Measurements from ENCODE around the gene ZNF518A.
"Not testable (repeated sequence)": the region's sequence is repeated elsewhere in the genome, so short reads cannot be mapped to it uniquely, and the experiment has no call there.

The ZNF518A gene

GRCh38 chr10:96137567-96137966, 7.5 kb downstream of the ZNF518A start:
- DNase-seq = no peak

GRCh38 chr10:96138102-96138501, 8.0 kb downstream of the ZNF518A start:
- DNase-seq = no peak

- no peak for DNase-seq
Observed at GRCh38 chr10:96152437-96152836, 22.3 kb downstream of the ZNF518A start.

- no peak for DNase-seq
Observed at GRCh38 chr10:96153070-96153469, 23.0 kb downstream of the ZNF518A start.

GRCh38 chr10:96165726-96166125, 35.6 kb downstream of the ZNF518A start:
- no peak for DNase-seq

GRCh38 chr10:96168546-96168945, 38.4 kb downstream of the ZNF518A start:
- no peak for DNase-seq

- no peak for DNase-seq
Observed at GRCh38 chr10:96170230-96170629, 40.1 kb downstream of the ZNF518A start.

GRCh38 chr10:96172666-96173065, 42.6 kb downstream of the ZNF518A start:
- no peak for DNase-seq

- no peak for DNase-seq
Observed at GRCh38 chr10:96176985-96177384, 46.9 kb downstream of the ZNF518A start.

- no peak for DNase-seq
Observed at GRCh38 chr10:96188421-96188820, 58.3 kb downstream of the ZNF518A start.

GRCh38 chr10:96188916-96189315, 58.8 kb downstream of the ZNF518A start:
- DNase-seq = no peak

- DNase-seq = not testable (repeated sequence)
Observed at GRCh38 chr10:96189505-96189904, 59.4 kb downstream of the ZNF518A start.

- no peak for DNase-seq
Observed at GRCh38 chr10:96201525-96201924, 71.4 kb downstream of the ZNF518A start.

- DNase-seq = no peak
Observed at GRCh38 chr10:96205580-96205979, 75.5 kb downstream of the ZNF518A start.

- no peak for DNase-seq
Observed at GRCh38 chr10:96208271-96208670, 78.2 kb downstream of the ZNF518A start.

GRCh38 chr10:96208946-96209345, 78.8 kb downstream of the ZNF518A start:
- no peak for DNase-seq

- no peak for DNase-seq
Observed at GRCh38 chr10:96211764-96212163, 81.7 kb downstream of the ZNF518A start.

GRCh38 chr10:96212911-96213310, 82.8 kb downstream of the ZNF518A start:
- no peak for DNase-seq

All from activated gamma-delta T cell (primary cell).